ENCODE data around the gene RBPJ.

RBPJ gene

DNA sequence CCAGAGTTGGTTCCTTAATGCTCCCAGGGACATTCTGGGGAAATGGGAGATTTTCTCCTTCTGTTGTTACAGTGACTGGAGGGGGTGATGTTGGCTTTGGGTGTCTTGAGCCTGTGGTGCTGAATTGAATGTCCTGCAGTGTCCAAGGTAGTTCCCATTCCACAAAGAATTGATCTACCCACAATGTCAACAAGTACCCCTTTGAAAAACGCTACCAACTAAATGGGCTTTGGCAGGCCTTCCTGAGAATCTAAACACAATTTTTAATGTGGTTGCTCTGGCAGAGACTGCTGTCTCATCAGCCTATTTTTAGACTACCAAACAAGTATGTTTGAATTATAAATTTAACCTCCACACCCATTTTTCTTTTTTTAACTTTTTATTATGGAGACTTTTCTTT, 100.1 kb downstream of the RBPJ start:
- Histone ChIP-seq H4K20me1 (ENCODE audit: insufficient read depth, low read length, poor library complexity, severe bottlenecking) (peaks cover 4% of the 10 kb centered on the region), H3K9ac (ENCODE audit: low read depth, low read length, poor library complexity, severe bottlenecking) (peak overlapping the region; percentile 58), H3K9me2 (replicated peaks; ENCODE audit: low read depth, low read length) (no peaks in the 10 kb centered on the region), H3F3A (ENCODE audit: low read depth) (0 out of 2 replicates have a peak, but pooled peaks cover 6% of the 10 kb centered on the region), H3K79me2 (ENCODE audit: insufficient read depth, low read length) (peaks cover 11% of the 10 kb centered on the region), H3K27me3 (ENCODE audit: insufficient read depth, low read length, poor library complexity, severe bottlenecking) (no peaks in the 10 kb centered on the region), H3K4me1 (ENCODE audit: insufficient read depth, low read length, poor library complexity, severe bottlenecking) (peaks cover 27% of the 10 kb centered on the region), H3K4me3 (ENCODE audit: low read length, poor library complexity, severe bottlenecking) (no peak overlapping the region), H3K9me3 (ENCODE audit: insufficient read depth, low read depth, low read length) (no peaks in the 10 kb centered on the region), H3K4me2 (ENCODE audit: low read depth, low read length, poor library complexity, severe bottlenecking) (no peak overlapping the region), H3K36me3 (ENCODE audit: insufficient read depth, low read length) (peaks cover 63% of the 10 kb centered on the region), H2AFZ (ENCODE audit: low read length) (no peak overlapping the region)
- TF ChIP-seq, protein P1, sequence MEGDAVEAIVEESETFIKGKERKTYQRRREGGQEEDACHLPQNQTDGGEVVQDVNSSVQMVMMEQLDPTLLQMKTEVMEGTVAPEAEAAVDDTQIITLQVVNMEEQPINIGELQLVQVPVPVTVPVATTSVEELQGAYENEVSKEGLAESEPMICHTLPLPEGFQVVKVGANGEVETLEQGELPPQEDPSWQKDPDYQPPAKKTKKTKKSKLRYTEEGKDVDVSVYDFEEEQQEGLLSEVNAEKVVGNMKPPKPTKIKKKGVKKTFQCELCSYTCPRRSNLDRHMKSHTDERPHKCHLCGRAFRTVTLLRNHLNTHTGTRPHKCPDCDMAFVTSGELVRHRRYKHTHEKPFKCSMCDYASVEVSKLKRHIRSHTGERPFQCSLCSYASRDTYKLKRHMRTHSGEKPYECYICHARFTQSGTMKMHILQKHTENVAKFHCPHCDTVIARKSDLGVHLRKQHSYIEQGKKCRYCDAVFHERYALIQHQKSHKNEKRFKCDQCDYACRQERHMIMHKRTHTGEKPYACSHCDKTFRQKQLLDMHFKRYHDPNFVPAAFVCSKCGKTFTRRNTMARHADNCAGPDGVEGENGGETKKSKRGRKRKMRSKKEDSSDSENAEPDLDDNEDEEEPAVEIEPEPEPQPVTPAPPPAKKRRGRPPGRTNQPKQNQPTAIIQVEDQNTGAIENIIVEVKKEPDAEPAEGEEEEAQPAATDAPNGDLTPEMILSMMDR (conservative IDR thresholded peaks at IDR 0.05; ENCODE audit: low read length) = no peak
- no peak for TF ChIP-seq EZH2phosphoT487 (IDR thresholded peaks at IDR 0.05; ENCODE audit: borderline replicate concordance)

DNA sequence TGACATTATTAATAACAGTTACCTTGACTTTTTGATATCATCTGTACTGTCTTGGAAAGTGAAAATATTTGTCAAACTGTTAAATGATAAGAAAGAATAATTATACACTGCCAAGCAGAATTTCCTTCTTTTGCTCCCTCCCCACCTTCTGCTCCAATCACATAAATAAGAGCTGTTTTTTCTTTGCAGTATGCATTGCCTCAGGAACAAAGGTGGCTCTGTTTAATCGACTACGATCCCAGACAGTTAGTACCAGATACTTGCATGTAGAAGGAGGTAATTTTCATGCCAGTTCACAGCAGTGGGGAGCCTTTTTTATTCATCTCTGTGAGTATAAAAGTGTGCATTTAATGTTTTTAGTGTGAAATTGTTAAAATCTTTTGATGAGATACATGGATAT, 103.3 kb downstream of the RBPJ start:
- no peaks in the 10 kb centered on the region for H3K79me2 ChIP-seq (ENCODE audit: insufficient read depth, low read length)
- no peaks in the 10 kb centered on the region for H3K27me3 ChIP-seq (ENCODE audit: insufficient read depth, low read length, poor library complexity, severe bottlenecking)
- no peak overlapping the region for H3K4me3 ChIP-seq (ENCODE audit: low read length, poor library complexity, severe bottlenecking)
- peaks cover 19% of the 10 kb centered on the region for H3K4me1 ChIP-seq (ENCODE audit: insufficient read depth, low read length, poor library complexity, severe bottlenecking)
- H3K4me2 ChIP-seq (ENCODE audit: low read depth, low read length, poor library complexity, severe bottlenecking) = no peak overlapping the region
- no peaks in the 10 kb centered on the region for H3K9me3 ChIP-seq (ENCODE audit: insufficient read depth, low read depth, low read length)
- H3F3A ChIP-seq (ENCODE audit: low read depth) = 0 out of 2 replicates have a peak, but pooled peaks cover 4% of the 10 kb centered on the region
- TF ChIP-seq EZH2phosphoT487 (IDR thresholded peaks at IDR 0.05; ENCODE audit: borderline replicate concordance) = no peak
- TF ChIP-seq, protein P1 (conservative IDR thresholded peaks at IDR 0.05; ENCODE audit: low read length) = no peak
- H3K36me3 ChIP-seq (ENCODE audit: insufficient read depth, low read length) = peaks cover 84% of the 10 kb centered on the region
- H3K9me2 ChIP-seq (replicated peaks; ENCODE audit: low read depth, low read length) = no peaks in the 10 kb centered on the region
- no peak overlapping the region for H2AFZ ChIP-seq (ENCODE audit: low read length)
- no peak overlapping the region for H3K9ac ChIP-seq (ENCODE audit: low read depth, low read length, poor library complexity, severe bottlenecking)
- peaks cover 4% of the 10 kb centered on the region for H4K20me1 ChIP-seq (ENCODE audit: insufficient read depth, low read length, poor library complexity, severe bottlenecking)

DNA sequence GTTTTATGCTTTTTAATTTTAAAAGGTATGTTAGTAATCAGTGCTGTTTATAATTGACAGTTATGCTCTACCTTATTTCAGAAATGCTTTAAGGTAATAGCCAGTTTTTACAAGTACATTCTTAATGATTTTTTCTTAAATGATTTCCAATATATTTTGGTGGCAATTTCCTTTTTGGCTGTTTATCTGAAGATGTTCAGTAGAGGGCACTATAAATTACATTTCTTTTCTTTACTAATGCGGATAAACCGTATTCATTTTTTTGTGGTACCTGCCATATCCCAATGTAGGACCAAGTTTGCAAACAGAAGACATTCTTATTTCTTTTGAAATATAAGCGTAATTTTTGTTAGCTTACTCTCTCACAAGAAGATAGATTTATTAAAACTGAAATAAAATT, 104.0 kb downstream of the RBPJ start:
- H2AFZ ChIP-seq (ENCODE audit: low read length) = no peak overlapping the region
- no peaks in the 10 kb centered on the region for H3K27me3 ChIP-seq (ENCODE audit: insufficient read depth, low read length, poor library complexity, severe bottlenecking)
- H3K36me3 ChIP-seq (ENCODE audit: insufficient read depth, low read length) = peaks cover 91% of the 10 kb centered on the region
- H3K4me1 ChIP-seq (ENCODE audit: insufficient read depth, low read length, poor library complexity, severe bottlenecking) = peaks cover 12% of the 10 kb centered on the region
- H3K9ac ChIP-seq (ENCODE audit: low read depth, low read length, poor library complexity, severe bottlenecking) = no peak overlapping the region
- H3K9me2 ChIP-seq (replicated peaks; ENCODE audit: low read depth, low read length) = no peaks in the 10 kb centered on the region
- no peaks in the 10 kb centered on the region for H3K79me2 ChIP-seq (ENCODE audit: insufficient read depth, low read length)
- TF ChIP-seq, protein P1 (conservative IDR thresholded peaks at IDR 0.05; ENCODE audit: low read length) = peak; percentile 56
- TF ChIP-seq EZH2phosphoT487 (IDR thresholded peaks at IDR 0.05; ENCODE audit: borderline replicate concordance) = no peak
- H3F3A ChIP-seq (ENCODE audit: low read depth) = no peaks in the 10 kb centered on the region
- no peak overlapping the region for H3K4me2 ChIP-seq (ENCODE audit: low read depth, low read length, poor library complexity, severe bottlenecking)
- no peaks in the 10 kb centered on the region for H4K20me1 ChIP-seq (ENCODE audit: insufficient read depth, low read length, poor library complexity, severe bottlenecking)
- H3K9me3 ChIP-seq (ENCODE audit: insufficient read depth, low read depth, low read length) = no peaks in the 10 kb centered on the region
- H3K4me3 ChIP-seq (ENCODE audit: low read length, poor library complexity, severe bottlenecking) = no peak overlapping the region

All from Loucy (cell line).